ENCODE results near the gene NAIF1. TPM values are rescaled to one million over a fixed set of nuclear protein-coding genes. Genes with fewer than 3 reads are reported as not detected.
A peak's percentile ranks its signal among the peaks of the same experiment; 100 is the strongest.

NAIF1 gene
- total and polyA plus RNA-seq, 2 donors from 2014 or later: 9.7 to 12.3 TPM

GRCh38 chr9:128068386-128069205 lies 1.5 kb upstream of the NAIF1 start:
- intact Hi-C loops (cut with DNase I): no loop called here
- FAIRE-seq (no peak), DNase-seq (peak in 3 of 5 donors; percentile 25 to 90 (median 83))
- TF ChIP-seq CTCF (IDR thresholded peaks at IDR 0.05; ENCODE audit: borderline replicate concordance, extremely low read depth, insufficient read depth): no peak
- Histone ChIP-seq H3K27me3 (ENCODE audit: control insufficient read depth, insufficient read depth, low read length) (no peaks in the 10 kb centered on the region), H3K4me1 (ENCODE audit: control insufficient read depth in 2 of 3, insufficient read depth in 2 of 3, low read depth in 1 of 3, low read length in 3 of 3) (peaks cover 0 to 27% (median 24%) of the 10 kb centered on the region in 3 donors), H3K9ac (ENCODE audit: low read length in 3 of 3) (peak overlapping the region; percentile 35 to 74 (median 53)), H3K4me3 (ENCODE audit: low read length in 3 of 3) (peak overlapping the region; percentile 41 to 64 (median 59)), H3K27ac (ENCODE audit: low read depth in 2 of 2, low read length in 2 of 2) (peak overlapping the region; percentile 68 to 80), H3K36me3 (ENCODE audit: control insufficient read depth in 2 of 3, insufficient read depth in 3 of 3, low read length in 3 of 3) (no peaks in the 10 kb centered on the region), H3K9me3 (ENCODE audit: control insufficient read depth in 2 of 3, insufficient read depth in 1 of 3, low read length in 3 of 3) (no peaks in the 10 kb centered on the region)

GRCh38 chr9:128067645-128068385 lies 695 bp upstream of the NAIF1 start, which contains the start of gene SLC25A25:
SLC25A25 (plus strand) TSS chr9:128068232; CDS start chr9:128068320, 88 bp downstream.
- peak; percentile 99 to 100 (median 100) for DNase-seq
- Histone ChIP-seq H3K9me3 (ENCODE audit: control insufficient read depth in 2 of 3, insufficient read depth in 1 of 3, low read length in 3 of 3) (no peaks in the 10 kb centered on the region), H3K9ac (ENCODE audit: low read length in 3 of 3) (peak within 1 kb of the TSS; percentile 52 to 95 (median 87)), H3K4me3 (ENCODE audit: low read length in 3 of 3) (peak within 1 kb of the TSS; percentile 92 to 98 (median 94)), H3K27me3 (ENCODE audit: control insufficient read depth, insufficient read depth, low read length) (no peaks in the 10 kb centered on the region), H3K4me1 (ENCODE audit: control insufficient read depth in 2 of 3, insufficient read depth in 2 of 3, low read depth in 1 of 3, low read length in 3 of 3) (peaks cover 0 to 26% (median 20%) of the 10 kb centered on the region in 3 donors), H3K36me3 (ENCODE audit: control insufficient read depth in 2 of 3, insufficient read depth in 3 of 3, low read length in 3 of 3) (peaks cover 0 to 4% (median 0%) of the 10 kb centered on the region in 3 donors), H3K27ac (ENCODE audit: low read depth in 2 of 2, low read length in 2 of 2) (peak within 1 kb of the TSS; percentile 99)
- peak; percentile 33 for FAIRE-seq
- no peak for TF ChIP-seq CTCF (IDR thresholded peaks at IDR 0.05; ENCODE audit: borderline replicate concordance, extremely low read depth, insufficient read depth)
- intact Hi-C loops (cut with DNase I): no loop called here

GRCh38 chr9:128065907-128066712 lies 1.0 kb downstream of the NAIF1 start:
- Histone ChIP-seq H3K4me3 (ENCODE audit: low read length in 3 of 3) (peak overlapping the region in 2 of 3 donors; percentile 62 to 92), H3K27ac (ENCODE audit: low read depth in 2 of 2, low read length in 2 of 2) (no peak overlapping the region), H3K27me3 (ENCODE audit: control insufficient read depth, insufficient read depth, low read length) (no peaks in the 10 kb centered on the region), H3K36me3 (ENCODE audit: control insufficient read depth in 2 of 3, insufficient read depth in 3 of 3, low read length in 3 of 3) (peaks cover 0 to 4% (median 0%) of the 10 kb centered on the region in 3 donors), H3K9ac (ENCODE audit: low read length in 3 of 3) (peak overlapping the region in 1 of 3 donors; percentile 77), H3K4me1 (ENCODE audit: control insufficient read depth in 2 of 3, insufficient read depth in 2 of 3, low read depth in 1 of 3, low read length in 3 of 3) (peaks cover 0 to 20% (median 14%) of the 10 kb centered on the region in 3 donors), H3K9me3 (ENCODE audit: control insufficient read depth in 2 of 3, insufficient read depth in 1 of 3, low read length in 3 of 3) (no peaks in the 10 kb centered on the region)
- TF ChIP-seq CTCF (IDR thresholded peaks at IDR 0.05; ENCODE audit: borderline replicate concordance, extremely low read depth, insufficient read depth): no peak
- DNase-seq (peak in 2 of 5 donors; percentile 84 to 85), FAIRE-seq (no peak)
- intact Hi-C loops (cut with DNase I): no loop called here

All from kidney (tissue), 14 donors.